ENCODE results near the gene EPHB2.

GRCh38 chr1:22751124-22751531 is 40.5 kb downstream of the EPHB2 start:
- no peak for TF ChIP-seq POLR2A (IDR thresholded peaks at IDR 0.05)
- no peak for TF ChIP-seq CTCF (IDR thresholded peaks at IDR 0.05)
